ENCODE data around the gene ADGRB3.
"Not testable (repeated sequence)": the region's sequence is repeated elsewhere in the genome, so short reads cannot be mapped to it uniquely, and the experiment has no call there.

ADGRB3 gene

GRCh38 chr6:68973066-68973465, 338.0 kb downstream of the ADGRB3 start:
- DNase-seq, result no peak

GRCh38 chr6:68975064-68975463, 340.0 kb downstream of the ADGRB3 start:
- DNase-seq, result no peak

GRCh38 chr6:68975816-68976215, 340.7 kb downstream of the ADGRB3 start:
- DNase-seq, result no peak

- DNase-seq, result no peak
Measured at GRCh38 chr6:68976260-68976659, 341.2 kb downstream of the ADGRB3 start.

GRCh38 chr6:68978411-68978810, 343.3 kb downstream of the ADGRB3 start:
- no peak for DNase-seq

- DNase-seq, result not testable (repeated sequence)
Measured at GRCh38 chr6:68981668-68982067, 346.6 kb downstream of the ADGRB3 start.

- no peak for DNase-seq
Measured at GRCh38 chr6:68988698-68989097, 353.6 kb downstream of the ADGRB3 start.

GRCh38 chr6:68990317-68990716, 355.2 kb downstream of the ADGRB3 start:
- DNase-seq, result no peak

GRCh38 chr6:68993911-68994310, 358.8 kb downstream of the ADGRB3 start:
- no peak for DNase-seq

- DNase-seq, result no peak
Measured at GRCh38 chr6:68994521-68994920, 359.4 kb downstream of the ADGRB3 start.

- DNase-seq, result no peak
Measured at GRCh38 chr6:69005199-69005598, 370.1 kb downstream of the ADGRB3 start.

- DNase-seq, result no peak
Measured at GRCh38 chr6:69007781-69008180, 372.7 kb downstream of the ADGRB3 start.

GRCh38 chr6:69012211-69012610, 377.1 kb downstream of the ADGRB3 start:
- DNase-seq, result no peak

GRCh38 chr6:69012876-69013275, 377.8 kb downstream of the ADGRB3 start:
- no peak for DNase-seq

GRCh38 chr6:69018906-69019305, 383.8 kb downstream of the ADGRB3 start:
- DNase-seq, result no peak

- no peak for DNase-seq
Measured at GRCh38 chr6:69019832-69020231, 384.8 kb downstream of the ADGRB3 start.

- DNase-seq, result no peak
Measured at GRCh38 chr6:69022993-69023392, 387.9 kb downstream of the ADGRB3 start.

GRCh38 chr6:69026243-69026642, 391.2 kb downstream of the ADGRB3 start:
- DNase-seq, result no peak

- DNase-seq, result no peak
Measured at GRCh38 chr6:69026715-69027114, 391.6 kb downstream of the ADGRB3 start.

GRCh38 chr6:69027861-69028260, 392.8 kb downstream of the ADGRB3 start:
- no peak for DNase-seq

GRCh38 chr6:69038841-69039240, 403.8 kb downstream of the ADGRB3 start:
- DNase-seq, result no peak

GRCh38 chr6:69042297-69042696, 407.2 kb downstream of the ADGRB3 start:
- DNase-seq, result no peak

- no peak for DNase-seq
Measured at GRCh38 chr6:69044534-69044933, 409.5 kb downstream of the ADGRB3 start.

- DNase-seq, result no peak
Measured at GRCh38 chr6:69059413-69059812, 424.3 kb downstream of the ADGRB3 start.

GRCh38 chr6:69061066-69061465, 426.0 kb downstream of the ADGRB3 start:
- no peak for DNase-seq

GRCh38 chr6:69063401-69063800, 428.3 kb downstream of the ADGRB3 start:
- no peak for DNase-seq
